ENCODE data around the gene NLN.

The NLN gene

DNA sequence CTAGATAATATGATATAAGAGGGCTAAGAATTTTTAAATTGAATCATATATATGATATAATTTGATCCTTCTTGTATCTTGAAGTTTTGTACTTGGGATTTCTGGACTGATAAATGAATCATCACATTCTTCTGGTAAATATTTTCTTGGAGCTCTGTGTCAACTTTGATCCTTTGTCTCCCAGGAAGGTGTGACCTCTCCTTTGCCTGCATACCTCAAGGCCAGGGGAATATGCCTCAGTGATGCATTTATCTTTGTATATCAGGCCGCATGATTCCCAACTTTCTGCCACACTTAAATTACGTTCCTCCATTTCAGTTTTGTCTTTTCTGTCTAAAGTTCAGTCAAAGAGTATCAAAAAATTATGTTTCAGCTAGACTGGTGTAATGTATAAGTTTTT is 101.2 kb downstream of the NLN start:
- no peaks in the 10 kb centered on the region for H3K9me3 ChIP-seq (ENCODE audit: control insufficient read depth, low read length)
- no peaks in the 10 kb centered on the region for H3K36me3 ChIP-seq (ENCODE audit: control insufficient read depth, insufficient read depth, low read length)
- H3K27ac ChIP-seq, result no peak overlapping the region
- H3K27me3 ChIP-seq (ENCODE audit: control insufficient read depth, insufficient read depth, low read length), result no peaks in the 10 kb centered on the region
- no peak overlapping the region for H3K4me2 ChIP-seq (ENCODE audit: low read length)
- H3K4me3 ChIP-seq (ENCODE audit: low read depth, low read length), result no peak overlapping the region
- H3K79me2 ChIP-seq, result no peaks in the 10 kb centered on the region
- no peak overlapping the region for H3K9ac ChIP-seq
- H2AFZ ChIP-seq, result no peak overlapping the region
- H3K4me1 ChIP-seq, result no peaks in the 10 kb centered on the region
- TF ChIP-seq, protein P1, sequence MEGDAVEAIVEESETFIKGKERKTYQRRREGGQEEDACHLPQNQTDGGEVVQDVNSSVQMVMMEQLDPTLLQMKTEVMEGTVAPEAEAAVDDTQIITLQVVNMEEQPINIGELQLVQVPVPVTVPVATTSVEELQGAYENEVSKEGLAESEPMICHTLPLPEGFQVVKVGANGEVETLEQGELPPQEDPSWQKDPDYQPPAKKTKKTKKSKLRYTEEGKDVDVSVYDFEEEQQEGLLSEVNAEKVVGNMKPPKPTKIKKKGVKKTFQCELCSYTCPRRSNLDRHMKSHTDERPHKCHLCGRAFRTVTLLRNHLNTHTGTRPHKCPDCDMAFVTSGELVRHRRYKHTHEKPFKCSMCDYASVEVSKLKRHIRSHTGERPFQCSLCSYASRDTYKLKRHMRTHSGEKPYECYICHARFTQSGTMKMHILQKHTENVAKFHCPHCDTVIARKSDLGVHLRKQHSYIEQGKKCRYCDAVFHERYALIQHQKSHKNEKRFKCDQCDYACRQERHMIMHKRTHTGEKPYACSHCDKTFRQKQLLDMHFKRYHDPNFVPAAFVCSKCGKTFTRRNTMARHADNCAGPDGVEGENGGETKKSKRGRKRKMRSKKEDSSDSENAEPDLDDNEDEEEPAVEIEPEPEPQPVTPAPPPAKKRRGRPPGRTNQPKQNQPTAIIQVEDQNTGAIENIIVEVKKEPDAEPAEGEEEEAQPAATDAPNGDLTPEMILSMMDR (IDR thresholded peaks at IDR 0.05), result no peak

DNA sequence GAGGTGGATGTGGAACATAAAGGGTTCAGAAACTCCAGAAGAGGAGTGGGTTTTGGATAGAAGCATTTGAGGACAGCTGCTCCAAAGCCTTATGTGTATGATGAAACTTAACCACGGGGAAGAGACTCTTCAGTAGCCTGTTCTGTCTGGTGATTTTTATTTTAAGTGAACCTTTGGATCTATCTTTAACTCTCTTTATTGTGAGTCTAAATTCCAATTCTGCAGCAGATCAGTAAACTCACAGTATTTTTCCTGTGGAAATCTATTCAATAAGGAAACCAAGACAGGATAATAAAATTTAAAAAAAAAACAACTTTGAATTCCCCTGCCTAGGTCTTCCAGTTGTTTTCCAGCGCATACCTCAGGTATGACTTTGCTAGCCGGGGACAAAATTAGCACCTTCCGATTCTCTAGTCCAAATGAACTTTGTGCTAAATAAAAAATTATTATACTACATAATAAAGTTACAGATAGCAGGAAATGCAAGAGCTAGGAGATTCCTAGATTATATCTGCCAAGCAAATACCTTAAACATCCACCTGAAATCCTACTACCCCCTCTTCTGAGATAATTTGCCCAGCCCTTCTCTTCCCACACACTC is 101.9 kb downstream of the NLN start:
- Histone ChIP-seq H3K9me3 (ENCODE audit: control insufficient read depth, low read length) (no peaks in the 10 kb centered on the region), H3K9ac (no peak overlapping the region), H2AFZ (no peak overlapping the region), H3K4me2 (ENCODE audit: low read length) (no peak overlapping the region), H3K27me3 (ENCODE audit: control insufficient read depth, insufficient read depth, low read length) (no peaks in the 10 kb centered on the region), H3K27ac (no peak overlapping the region), H3K36me3 (ENCODE audit: control insufficient read depth, insufficient read depth, low read length) (no peaks in the 10 kb centered on the region), H3K4me3 (ENCODE audit: low read depth, low read length) (no peak overlapping the region), H3K4me1 (no peaks in the 10 kb centered on the region), H3K79me2 (no peaks in the 10 kb centered on the region)
- TF ChIP-seq, protein P1 (IDR thresholded peaks at IDR 0.05), result no peak

DNA sequence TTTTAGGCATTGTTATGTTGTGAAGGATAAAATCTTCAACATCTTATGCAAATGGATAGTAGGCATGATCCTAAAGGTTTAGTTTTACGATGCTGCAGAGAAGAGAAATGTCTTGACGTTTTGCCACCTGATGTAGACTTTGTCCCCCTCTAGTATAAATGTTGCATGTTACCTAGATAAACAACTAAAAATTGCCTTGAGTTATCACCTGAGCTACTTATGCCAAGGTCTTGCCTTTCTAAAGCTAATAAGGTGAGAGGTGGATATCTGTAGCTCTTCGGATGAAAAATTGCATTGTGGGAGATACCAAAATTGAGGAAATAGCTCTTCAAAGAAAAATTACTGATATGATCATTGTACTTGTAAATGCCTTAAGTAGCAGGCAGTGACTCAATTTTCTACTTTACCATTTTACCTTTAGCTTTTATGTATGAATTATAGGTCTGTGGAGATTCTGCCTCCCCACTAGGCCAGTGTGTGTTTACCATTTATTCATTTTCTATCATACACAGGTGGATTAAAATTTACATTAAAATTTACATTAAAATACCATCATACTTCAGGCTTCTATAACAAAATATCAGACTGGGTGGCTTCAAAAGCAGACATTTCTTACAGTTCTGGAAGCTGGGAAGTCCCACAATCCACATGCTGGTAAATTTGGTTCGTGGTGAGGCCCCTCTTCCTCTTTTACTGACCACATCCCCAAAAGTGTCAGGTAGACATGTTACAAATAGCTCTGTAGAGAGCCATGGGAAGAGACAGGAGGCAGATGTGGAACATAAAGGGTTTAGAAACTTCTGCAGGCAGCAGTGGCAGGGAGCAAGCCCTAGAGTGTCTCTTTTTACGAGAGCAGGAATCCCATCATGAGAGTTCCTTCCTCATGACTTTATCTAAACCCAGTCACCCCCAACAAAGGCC is 103.7 kb downstream of the NLN start:
- Histone ChIP-seq H3K4me1 (no peaks in the 10 kb centered on the region), H3K4me3 (ENCODE audit: low read depth, low read length) (no peak overlapping the region), H3K9ac (no peak overlapping the region), H2AFZ (no peak overlapping the region), H3K27me3 (ENCODE audit: control insufficient read depth, insufficient read depth, low read length) (no peaks in the 10 kb centered on the region), H3K36me3 (ENCODE audit: control insufficient read depth, insufficient read depth, low read length) (no peaks in the 10 kb centered on the region), H3K27ac (no peak overlapping the region), H3K79me2 (no peaks in the 10 kb centered on the region), H3K4me2 (ENCODE audit: low read length) (no peak overlapping the region), H3K9me3 (ENCODE audit: control insufficient read depth, low read length) (no peaks in the 10 kb centered on the region)
- TF ChIP-seq, protein P1 (IDR thresholded peaks at IDR 0.05), result no peak

DNA sequence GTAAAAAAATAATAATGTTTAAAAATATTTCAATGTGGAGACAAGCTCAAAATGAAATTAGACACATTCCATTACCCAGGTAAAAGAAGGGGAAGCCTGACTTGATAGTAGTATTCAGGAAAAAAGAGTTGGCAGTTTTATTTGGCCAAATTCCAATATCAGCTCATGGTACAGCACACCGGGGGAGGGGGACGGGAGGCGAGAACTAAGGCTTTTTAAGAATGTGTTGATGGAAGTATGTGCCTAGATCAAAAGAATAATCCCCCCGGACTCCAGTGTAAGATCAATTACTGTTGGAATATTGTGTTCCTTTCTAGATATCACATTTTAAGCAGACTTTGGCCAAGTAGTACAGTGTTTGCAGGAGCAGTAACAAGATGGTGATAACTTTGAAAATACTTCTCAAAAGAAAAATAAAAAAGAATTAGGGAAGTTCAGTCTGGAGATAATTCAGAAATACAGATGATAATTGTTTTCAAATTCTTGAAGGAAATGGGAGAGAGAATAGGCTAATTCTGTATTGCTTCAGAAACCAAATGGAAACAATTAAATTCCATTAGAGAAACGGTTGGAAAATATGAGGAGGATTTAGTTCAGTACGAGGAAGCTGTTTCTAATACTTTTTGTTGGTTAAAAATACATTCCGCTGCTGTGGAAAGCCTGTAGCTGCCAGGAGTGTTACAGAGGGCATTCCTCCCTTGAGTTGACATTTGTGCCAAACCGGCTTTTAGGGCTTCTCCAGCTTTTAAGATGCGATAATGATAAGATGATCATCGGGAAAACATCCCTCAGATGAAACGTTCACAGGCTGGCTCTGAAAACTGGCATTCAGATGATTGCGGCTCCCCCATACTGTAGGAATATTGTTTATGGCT is 106.3 kb downstream of the NLN start:
- no peaks in the 10 kb centered on the region for H3K4me1 ChIP-seq
- no peaks in the 10 kb centered on the region for H3K36me3 ChIP-seq (ENCODE audit: control insufficient read depth, insufficient read depth, low read length)
- no peaks in the 10 kb centered on the region for H3K27me3 ChIP-seq (ENCODE audit: control insufficient read depth, insufficient read depth, low read length)
- no peak overlapping the region for H3K27ac ChIP-seq
- TF ChIP-seq, protein P1 (IDR thresholded peaks at IDR 0.05), result no peak
- H3K4me2 ChIP-seq (ENCODE audit: low read length), result no peak overlapping the region
- no peak overlapping the region for H2AFZ ChIP-seq
- H3K4me3 ChIP-seq (ENCODE audit: low read depth, low read length), result no peak overlapping the region
- H3K9ac ChIP-seq, result no peak overlapping the region
- no peaks in the 10 kb centered on the region for H3K79me2 ChIP-seq
- no peaks in the 10 kb centered on the region for H3K9me3 ChIP-seq (ENCODE audit: control insufficient read depth, low read length)
